Measurements from ENCODE around the gene YKT6.

The YKT6 gene

DNA sequence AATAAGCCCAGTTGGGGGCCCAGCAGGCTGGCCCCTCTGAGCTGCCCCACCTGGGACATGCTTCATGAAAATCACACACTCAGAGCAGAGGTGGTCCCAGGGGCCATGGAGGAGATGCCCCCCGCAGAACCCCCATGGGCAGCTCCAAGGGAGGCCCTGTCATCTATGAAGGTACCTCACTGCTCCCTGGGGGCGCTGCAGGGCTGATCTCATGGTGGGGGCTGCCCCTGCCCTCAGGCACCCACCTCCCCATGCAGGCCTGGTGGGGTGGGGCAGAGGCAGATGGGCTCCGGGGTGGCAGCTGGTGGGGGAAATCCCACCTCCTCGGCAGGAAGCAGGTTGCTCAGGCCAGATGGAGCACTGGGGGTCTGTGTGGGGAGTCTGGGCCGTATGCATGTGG is 60.5 kb downstream of the YKT6 start:
- no peak for DNase-seq

DNA sequence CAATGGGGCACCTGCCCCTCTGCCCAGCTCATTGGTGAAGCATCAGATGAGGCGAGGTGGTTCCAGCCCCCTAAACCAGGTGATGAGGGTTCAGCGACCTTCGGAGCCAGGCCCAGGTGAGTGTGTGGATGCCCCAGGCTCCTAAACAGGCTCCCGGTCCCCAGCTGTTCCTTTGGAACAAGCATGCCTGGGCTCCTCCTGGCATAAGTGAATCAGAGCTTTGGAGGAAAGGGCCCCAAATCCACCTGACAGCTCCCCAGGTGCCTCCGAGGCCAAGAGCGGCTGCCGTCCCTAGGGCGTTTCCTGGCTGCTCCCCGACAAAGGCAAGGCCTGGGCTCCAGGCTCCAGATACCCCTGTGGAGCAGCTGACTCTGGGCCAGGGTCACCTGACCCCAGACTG is 61.3 kb downstream of the YKT6 start:
- DNase-seq, result no peak

DNA sequence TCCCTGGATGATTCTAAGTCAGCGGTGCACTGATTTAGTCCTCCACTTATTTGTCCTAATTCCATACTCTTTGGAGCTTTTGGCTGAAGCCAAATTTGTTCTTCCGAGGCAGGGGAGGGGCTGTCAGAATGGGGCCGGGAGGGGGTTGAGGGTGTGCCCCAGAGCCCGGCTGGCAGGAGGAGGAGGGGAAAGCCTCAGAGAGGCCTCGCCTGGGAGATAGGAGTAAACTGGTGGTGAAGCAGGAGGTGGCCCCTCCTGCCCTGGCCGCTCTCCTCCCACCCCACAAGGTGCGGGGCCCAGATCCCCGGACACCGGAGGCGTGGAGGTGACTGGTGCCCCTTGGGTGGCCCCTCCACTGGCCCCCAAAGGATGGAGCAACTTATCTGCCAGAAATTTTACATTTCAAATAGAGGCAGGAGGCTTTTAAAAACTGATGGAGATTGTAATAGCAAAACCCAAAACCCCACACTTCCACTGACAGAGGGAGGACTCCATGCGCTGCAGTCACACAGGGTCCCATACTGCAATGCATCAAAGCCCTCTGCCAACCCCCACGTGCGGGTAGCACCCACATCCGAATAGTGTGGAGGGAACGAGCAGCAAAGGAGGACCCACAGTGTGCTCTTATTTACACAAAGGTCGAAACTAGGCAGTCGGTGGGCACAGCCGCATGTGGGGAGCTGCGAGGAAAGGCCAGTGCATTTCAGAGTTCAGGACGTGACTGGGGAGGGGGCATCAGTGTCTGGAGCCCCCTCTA is 62.7 kb downstream of the YKT6 start:
- no peak for DNase-seq

All from activated CD4-positive, alpha-beta T cell treated with anti-CD3 and anti-CD28 coated beads, Interleukin-2, amount 50 U/mL, for 48 hours (primary cell).